Heart left ventricle (tissue), 13 donors: ENCODE results near the gene CCDC175.

Source experiments
- POLR2A ChIP-seq, 2 donors: fragments of 450-650 bp; IDR thresholded peaks; one replicate each; pipeline ENCODE4 v1.6.1; 2017; ENCODE audit warnings: antibody characterized with exemption in 2 of 2, mild to moderate bottlenecking in 2 of 2, moderate library complexity in 2 of 2
- TF ChIP-seq, protein P1 (sequence below), 12 donors: fragments of 200-600 bp; sonication (generic) in 4 of 12; IDR thresholded peaks; one replicate each; pipeline versions ENCODE4 v1.5.0 to v1.8.0; 2018 to 2022; ENCODE audit warnings: antibody characterized with exemption in 12 of 12, mild to moderate bottlenecking in 5 of 12
- donor health status: ischemic (EF 13 %, LVEDD 7.1; RV severe dilation, severe dysfunction).
- donor health status: DM: no; HTN: yes; CAD: no.
- donor health status: DM: no; HTN: no; CAD: no.
- donor health status: ischemic (EF 25% LVEDD 6.9; RV normal size, moderate dysfunction).
- donor health status: ischemic (EF 25% LVEDD 5.7; RV mildly dilated, moderate dysfunction).
- donor health status: ischemic (EF 35%, LVEDD 5.7; RV mildly dilated, moderate dysfunction).
- donor health status: nonischemic (EF 11% LVEDD 7.7; RV severe dilation, severe dysfunction).
- donor health status: DM: yes; HTN: yes; CAD: no.
- donor health status: PGD.
- donor health status: ischemic (EF 29% LVEDD 5.4; RV normal size, mild dysfunction).
- donor health status: nonischemic (EF 23%, LVEDD 6.1; RV moderate dilation, normal function).

DNA sequence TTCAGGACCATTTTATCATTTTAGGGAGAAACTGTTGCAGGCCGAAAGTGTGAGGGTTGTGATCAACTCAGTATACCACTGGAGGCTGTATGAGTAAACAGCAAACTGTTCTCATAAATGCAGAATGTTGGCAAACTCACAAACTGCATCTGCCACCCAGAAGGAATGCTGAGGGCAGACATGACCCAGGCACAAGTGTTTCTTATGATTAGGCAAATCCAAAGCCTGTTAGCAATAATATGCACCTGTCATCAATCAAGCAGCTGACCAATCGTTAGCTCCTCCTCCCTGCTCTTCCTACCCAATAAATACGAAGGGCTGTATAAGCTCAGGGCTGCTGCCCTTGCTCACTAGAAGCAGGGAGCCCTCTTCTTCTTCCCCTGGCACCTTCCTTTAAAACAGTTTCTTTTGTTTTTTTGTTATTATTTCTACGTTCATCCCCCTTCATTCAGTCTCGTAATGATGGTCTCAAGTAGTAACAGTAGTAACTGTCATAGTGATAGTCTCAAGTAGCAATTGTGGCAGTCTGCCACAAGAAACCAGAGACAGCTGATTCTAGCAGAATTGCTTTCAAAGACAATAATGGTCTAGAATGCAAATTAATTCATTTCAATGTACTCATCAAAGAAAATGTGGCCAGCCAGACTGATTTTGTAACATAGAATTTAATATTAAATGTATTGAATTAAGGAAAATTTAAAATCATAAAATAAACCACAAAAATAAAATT, 15.2 kb upstream of the CCDC175 start:
- TF ChIP-seq POLR2A (IDR thresholded peaks at IDR 0.05), result no peak
- TF ChIP-seq, protein P1, sequence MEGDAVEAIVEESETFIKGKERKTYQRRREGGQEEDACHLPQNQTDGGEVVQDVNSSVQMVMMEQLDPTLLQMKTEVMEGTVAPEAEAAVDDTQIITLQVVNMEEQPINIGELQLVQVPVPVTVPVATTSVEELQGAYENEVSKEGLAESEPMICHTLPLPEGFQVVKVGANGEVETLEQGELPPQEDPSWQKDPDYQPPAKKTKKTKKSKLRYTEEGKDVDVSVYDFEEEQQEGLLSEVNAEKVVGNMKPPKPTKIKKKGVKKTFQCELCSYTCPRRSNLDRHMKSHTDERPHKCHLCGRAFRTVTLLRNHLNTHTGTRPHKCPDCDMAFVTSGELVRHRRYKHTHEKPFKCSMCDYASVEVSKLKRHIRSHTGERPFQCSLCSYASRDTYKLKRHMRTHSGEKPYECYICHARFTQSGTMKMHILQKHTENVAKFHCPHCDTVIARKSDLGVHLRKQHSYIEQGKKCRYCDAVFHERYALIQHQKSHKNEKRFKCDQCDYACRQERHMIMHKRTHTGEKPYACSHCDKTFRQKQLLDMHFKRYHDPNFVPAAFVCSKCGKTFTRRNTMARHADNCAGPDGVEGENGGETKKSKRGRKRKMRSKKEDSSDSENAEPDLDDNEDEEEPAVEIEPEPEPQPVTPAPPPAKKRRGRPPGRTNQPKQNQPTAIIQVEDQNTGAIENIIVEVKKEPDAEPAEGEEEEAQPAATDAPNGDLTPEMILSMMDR (IDR thresholded peaks at IDR 0.05), result no peak
